Liver (tissue), 9 donors: ENCODE data around the gene LRRC28. TPM values are rescaled to one million over a fixed set of nuclear protein-coding genes. Genes with fewer than 3 reads are reported as not detected.

Experiments used
- DNase-seq: peaks from one replicate; pipeline ENCODE4 v3.0.0-alpha.2; 2017; ENCODE audit warnings: low spot score
- H3K27ac ChIP-seq, 2 donors: one replicate each; pipeline ENCODE4 v1.7.0; 2013; ENCODE audit warnings: inconsistent platforms in 2 of 2, low read length in 2 of 2, control low read depth in 1 of 2, low read depth in 1 of 2, mild to moderate bottlenecking in 1 of 2
- H3K27me3 ChIP-seq, 4 donors: one replicate each; pipeline versions ENCODE4 v1.6.1 to v1.7.0; 2013; ENCODE audit warnings: low read length in 3 of 4, inconsistent platforms in 1 of 4, mild to moderate bottlenecking in 1 of 4, moderate library complexity in 1 of 4; ENCODE audit not compliant: control insufficient read depth in 4 of 4, insufficient read depth in 4 of 4
- H3K36me3 ChIP-seq, 4 donors: one replicate each; pipeline versions ENCODE4 v1.6.1 to v1.7.0; 2013; ENCODE audit warnings: low read length in 3 of 4, mild to moderate bottlenecking in 3 of 4, low read depth in 1 of 4, moderate library complexity in 1 of 4; ENCODE audit not compliant: control insufficient read depth in 4 of 4, insufficient read depth in 3 of 4
- H3K4me1 ChIP-seq, 4 donors: one replicate each; pipeline versions ENCODE4 v1.6.1 to v1.7.0; 2013; ENCODE audit warnings: low read length in 3 of 4, mild to moderate bottlenecking in 3 of 4, moderate library complexity in 1 of 4; ENCODE audit not compliant: control insufficient read depth in 4 of 4, insufficient read depth in 4 of 4
- H3K4me3 ChIP-seq, 3 donors: one replicate each; pipeline versions ENCODE4 v1.6.1 to v1.7.0; 2013; ENCODE audit warnings: low read length in 3 of 3, control low read depth in 1 of 3, low read depth in 1 of 3, mild to moderate bottlenecking in 1 of 3
- H3K9ac ChIP-seq, 2 donors: one replicate each; pipeline ENCODE4 v1.7.0; 2013; ENCODE audit warnings: low read length in 2 of 2, mild to moderate bottlenecking in 2 of 2, moderate library complexity in 2 of 2, control low read depth in 1 of 2, low read depth in 1 of 2
- H3K9me3 ChIP-seq, 4 donors: one replicate each; pipeline versions ENCODE4 v1.6.1 to v1.7.0; 2013; ENCODE audit warnings: low read length in 3 of 4; ENCODE audit not compliant: control insufficient read depth in 4 of 4
- CTCF ChIP-seq: fragments of 150-350 bp; IDR thresholded peaks from 2 replicates; pipeline ENCODE4 v1.5.1; 2017; ENCODE audit warnings: improper control_type of control experiment, low read depth, low read length; ENCODE audit not compliant: missing input control
- EGR1 ChIP-seq, 2 donors: IDR thresholded peaks; 2 replicates each; pipeline ENCODE4 v1.6.1; 2016 to 2018; ENCODE audit warnings: antibody characterized with exemption in 2 of 2, low read depth in 2 of 2
- FOXA1 ChIP-seq: IDR thresholded peaks from 2 replicates; pipeline ENCODE4 v1.6.1; 2016; ENCODE audit warnings: antibody characterized with exemption
- FOXA2 ChIP-seq: IDR thresholded peaks from 2 replicates; pipeline ENCODE4 v1.6.1; 2016; ENCODE audit warnings: antibody characterized with exemption
- GABPA ChIP-seq, 2 donors: IDR thresholded peaks in 1 of 2; conservative IDR thresholded peaks in 1 of 2; 2 replicates each; pipeline ENCODE4 v1.6.1; 2016; ENCODE audit warnings: antibody characterized with exemption in 2 of 2, mild to moderate bottlenecking in 1 of 2, moderate library complexity in 1 of 2
- HNF4A ChIP-seq, 2 donors: conservative IDR thresholded peaks; 2 replicates each; pipeline ENCODE4 v1.6.1; 2016; ENCODE audit warnings: antibody characterized with exemption in 2 of 2, mild to moderate bottlenecking in 2 of 2
- JUND ChIP-seq, 2 donors: IDR thresholded peaks; 2 replicates each; pipeline ENCODE4 v1.6.1; 2016; ENCODE audit warnings: antibody characterized with exemption in 2 of 2
- MAX ChIP-seq: IDR thresholded peaks from 2 replicates; pipeline ENCODE4 v1.6.1; 2016; ENCODE audit warnings: antibody characterized with exemption
- NR2F2 ChIP-seq: IDR thresholded peaks from 2 replicates; pipeline ENCODE4 v1.6.1; 2016; ENCODE audit warnings: antibody characterized with exemption
- RAD21 ChIP-seq, 2 donors: IDR thresholded peaks; 2 replicates each; pipeline ENCODE4 v1.6.1; 2016; ENCODE audit warnings: antibody characterized with exemption in 2 of 2, mild to moderate bottlenecking in 2 of 2
- REST ChIP-seq: IDR thresholded peaks from 2 replicates; pipeline ENCODE4 v1.6.1; 2016; ENCODE audit warnings: antibody characterized with exemption, mild to moderate bottlenecking
- RXRA ChIP-seq, 2 donors: IDR thresholded peaks; 2 replicates each; pipeline ENCODE4 v1.6.1; 2017 to 2018; ENCODE audit warnings: antibody characterized with exemption in 2 of 2, mild to moderate bottlenecking in 1 of 2
- SP1 ChIP-seq: IDR thresholded peaks from 2 replicates; pipeline ENCODE4 v1.6.1; 2018; ENCODE audit warnings: antibody characterized with exemption, mild to moderate bottlenecking
- TAF1 ChIP-seq: conservative IDR thresholded peaks from 2 replicates; pipeline ENCODE4 v1.6.1; 2016; ENCODE audit warnings: antibody characterized with exemption, mild to moderate bottlenecking
- YY1 ChIP-seq: IDR thresholded peaks from 2 replicates; pipeline ENCODE4 v1.6.1; 2016; ENCODE audit warnings: antibody characterized with exemption, mild to moderate bottlenecking
- WGBS: extraction: QIAGEN DNeasy Blood & Tissue Kit; methylation state at CpG from one replicate; pipeline ENCODE4 v1.1.7; 2013; 5-methylcytosine and 5-hydroxymethylcytosine counted together
- polyA plus RNA-seq, 2 donors: library from polyadenylated mRNA; stranded (reverse) in 1 of 2; unstranded in 1 of 2; fragments of 200-250 nt in 1 of 2; fragments of >200 nt in 1 of 2; fragmentation: Nextera tagmentation in 1 of 2; extraction: Ambion mirVana in 1 of 2; gene quantifications; one replicate each; pipeline versions ENCODE4 v1.2.1 to v1.2.3, GENCODE V29; 2013 to 2015
- total RNA-seq, 2 donors: library from RNA; depleted of rRNA; stranded (reverse); fragments of >200 nt; gene quantifications; one replicate each; pipeline ENCODE4 v1.2.3, GENCODE V29; 2014
- TF ChIP-seq, protein P1 (sequence below): IDR thresholded peaks from 2 replicates; pipeline ENCODE4 v1.6.1; 2016; ENCODE audit warnings: antibody characterized with exemption
- donor health status: healthy.
- donor health status: healthy.
- donor health status: healthy.
- donor health status: healthy.
- donor health status: healthy.

LRRC28 gene
- total and polyA plus RNA-seq, 4 donors: 15.4 to 46.6 (median 41.0) TPM

GRCh38 chr15:99312794-99313193 is 61.5 kb downstream of the LRRC28 start:
- Histone ChIP-seq H3K4me3 (no peak overlapping the region), H3K9ac (no peak overlapping the region), H3K9me3 (peaks cover 0 to 6% (median under 1%) of the 10 kb centered on the region in 4 donors), H3K4me1 (no peaks in the 10 kb centered on the region), H3K36me3 (peaks cover 0 to 3% (median 1%) of the 10 kb centered on the region in 4 donors), H3K27ac (no peak overlapping the region), H3K27me3 (no peaks in the 10 kb centered on the region)
- DNase-seq: no peak
- TF ChIP-seq FOXA2 (no peak), SP1 (no peak), HNF4A (conservative IDR thresholded peaks at IDR 0.05) (no peak), FOXA1 (no peak), YY1 (no peak), REST (no peak), RAD21 (IDR thresholded peaks at IDR 0.05) (no peak)
- TF ChIP-seq, protein P1, sequence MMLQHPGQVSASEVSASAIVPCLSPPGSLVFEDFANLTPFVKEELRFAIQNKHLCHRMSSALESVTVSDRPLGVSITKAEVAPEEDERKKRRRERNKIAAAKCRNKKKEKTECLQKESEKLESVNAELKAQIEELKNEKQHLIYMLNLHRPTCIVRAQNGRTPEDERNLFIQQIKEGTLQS: no peak
- 96% methylated on average over 3 of the region's 3 CpGs for WGBS

- no peak for DNase-seq
- H3K27me3 ChIP-seq: no peaks in the 10 kb centered on the region
- peaks cover 0 to 3% (median 1%) of the 10 kb centered on the region in 4 donors for H3K36me3 ChIP-seq
- H3K4me1 ChIP-seq: peaks cover 2 to 6% (median 4%) of the 10 kb centered on the region in 4 donors
- TF ChIP-seq RAD21 (IDR thresholded peaks at IDR 0.05): no peak
- TF ChIP-seq TAF1: no peak
- TF ChIP-seq NR2F2: no peak
- no peak for TF ChIP-seq CTCF
- TF ChIP-seq, protein P1: no peak
- TF ChIP-seq GABPA (IDR thresholded peaks at IDR 0.05 in 1 of 2, conservative IDR thresholded peaks at IDR 0.05 in 1 of 2): no peak
- no peak for TF ChIP-seq SP1
- TF ChIP-seq EGR1 (IDR thresholded peaks at IDR 0.05; ENCODE audit: low read depth in 2 of 2): no peak
- no peak for TF ChIP-seq JUND (IDR thresholded peaks at IDR 0.05)
- TF ChIP-seq YY1: no peak
- TF ChIP-seq FOXA1: no peak
- no peak for TF ChIP-seq MAX
- no peak for TF ChIP-seq REST
- TF ChIP-seq RXRA (IDR thresholded peaks at IDR 0.05): no peak
- TF ChIP-seq HNF4A (conservative IDR thresholded peaks at IDR 0.05): no peak
- no peak for TF ChIP-seq FOXA2
- WGBS: 97% methylated on average over 2 of the region's 2 CpGs
- no peak overlapping the region for H3K4me3 ChIP-seq
- no peak overlapping the region for H3K9ac ChIP-seq
- H3K27ac ChIP-seq: no peak overlapping the region
- peaks cover 0 to 6% (median under 1%) of the 10 kb centered on the region in 4 donors for H3K9me3 ChIP-seq
Measured at GRCh38 chr15:99315636-99316035, 64.4 kb downstream of the LRRC28 start.
